Measurements from ENCODE around the gene ACKR2. TPM values are rescaled to one million over a fixed set of nuclear protein-coding genes. Genes with fewer than 3 reads are reported as not detected.

ACKR2 gene
- total RNA-seq, 1 experiment from 2014 or later, result not detected

DNA sequence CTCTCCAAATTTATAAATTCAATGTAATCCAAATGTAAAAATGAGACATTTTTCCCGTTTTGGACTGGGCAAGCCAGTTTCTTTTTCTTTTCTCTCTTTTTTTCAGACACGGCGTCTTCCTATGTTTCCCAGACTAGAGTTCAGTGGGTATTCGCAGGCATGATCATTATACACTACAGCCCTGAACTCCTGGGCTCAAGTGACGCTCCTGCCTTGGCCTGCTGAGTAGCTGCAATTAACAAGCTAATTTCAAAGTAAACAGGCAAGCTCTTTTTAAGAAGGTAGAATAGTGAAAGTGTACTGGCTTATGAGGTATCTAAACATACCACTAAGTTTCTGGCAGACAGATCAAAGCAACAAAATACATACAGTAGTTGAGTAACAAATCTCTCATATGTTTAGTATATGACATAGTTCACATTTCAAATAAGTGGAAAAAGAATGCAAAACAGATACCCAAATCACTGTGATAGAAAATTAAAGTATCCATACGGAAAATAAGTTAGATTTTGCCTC is 18.5 kb upstream of the ACKR2 start:
- H3K4me3 Mint-ChIP-seq, result no peak overlapping the region
- H3K9me3 ChIP-seq (ENCODE audit: control insufficient read depth, low read depth, low read length), result no peaks in the 10 kb centered on the region
- no peaks in the 10 kb centered on the region for H3K9me3 Mint-ChIP-seq
- peaks cover 4 to 5% of the 10 kb centered on the region in 2 experiments for H3K4me1 Mint-ChIP-seq
- no peak overlapping the region for H3K14ac ChIP-seq (ENCODE audit: insufficient read depth, low read length)
- H3K23me2 ChIP-seq (ENCODE audit: insufficient read length, low read depth, low read length, poor library complexity, severe bottlenecking), result no peaks in the 10 kb centered on the region
- H3K18ac ChIP-seq (ENCODE audit: insufficient read length, low read depth, low read length), result no peak overlapping the region
- H4K20me1 ChIP-seq (ENCODE audit: control insufficient read depth, insufficient read depth, insufficient read length), result no peaks in the 10 kb centered on the region
- H2AFZ ChIP-seq (ENCODE audit: low read length), result no peak overlapping the region
- H3K36me3 Mint-ChIP-seq (ENCODE audit: insufficient read depth in 1 of 3, low read depth in 3 of 3), result peaks cover 14 to 59% (median 51%) of the 10 kb centered on the region in 3 experiments
- H2BK120ac ChIP-seq (ENCODE audit: low read depth, low read length, poor library complexity, severe bottlenecking), result no peak overlapping the region
- no peaks in the 10 kb centered on the region; the same call in 1 of the 2 replicates for H3K79me2 ChIP-seq (ENCODE audit: insufficient read depth, low read length)
- no peaks in the 10 kb centered on the region for H3K4me1 ChIP-seq (ENCODE audit: insufficient read depth, low read length)
- H4K5ac ChIP-seq (ENCODE audit: insufficient read length, low read depth, low read length), result no peak overlapping the region
- no peak for DNase-seq
- H4K91ac ChIP-seq (ENCODE audit: insufficient read length, low read depth, low read length), result no peak overlapping the region
- no peak overlapping the region for H2BK5ac ChIP-seq (ENCODE audit: insufficient read length, low read length)
- no peak overlapping the region for H2BK12ac ChIP-seq (ENCODE audit: insufficient read length, low read depth, low read length)
- H2AK5ac ChIP-seq (ENCODE audit: insufficient read length, low read length), result no peak overlapping the region
- H3T11ph ChIP-seq (ENCODE audit: low read length), result no peak overlapping the region
- no peak overlapping the region for H3K9ac ChIP-seq (ENCODE audit: extremely low read depth, insufficient read length, low read length)
- H3K23ac ChIP-seq (ENCODE audit: insufficient read length, low read depth, low read length), result no peak overlapping the region
- H3K79me1 ChIP-seq (ENCODE audit: insufficient read depth, low read depth, low read length, poor library complexity, severe bottlenecking), result peaks cover 6% of the 10 kb centered on the region
- H3K4me2 ChIP-seq (ENCODE audit: insufficient read depth, insufficient read length, low read length), result no peak overlapping the region
- no peak overlapping the region for H2BK15ac ChIP-seq (ENCODE audit: low read depth, low read length)
- TF ChIP-seq, protein P1, sequence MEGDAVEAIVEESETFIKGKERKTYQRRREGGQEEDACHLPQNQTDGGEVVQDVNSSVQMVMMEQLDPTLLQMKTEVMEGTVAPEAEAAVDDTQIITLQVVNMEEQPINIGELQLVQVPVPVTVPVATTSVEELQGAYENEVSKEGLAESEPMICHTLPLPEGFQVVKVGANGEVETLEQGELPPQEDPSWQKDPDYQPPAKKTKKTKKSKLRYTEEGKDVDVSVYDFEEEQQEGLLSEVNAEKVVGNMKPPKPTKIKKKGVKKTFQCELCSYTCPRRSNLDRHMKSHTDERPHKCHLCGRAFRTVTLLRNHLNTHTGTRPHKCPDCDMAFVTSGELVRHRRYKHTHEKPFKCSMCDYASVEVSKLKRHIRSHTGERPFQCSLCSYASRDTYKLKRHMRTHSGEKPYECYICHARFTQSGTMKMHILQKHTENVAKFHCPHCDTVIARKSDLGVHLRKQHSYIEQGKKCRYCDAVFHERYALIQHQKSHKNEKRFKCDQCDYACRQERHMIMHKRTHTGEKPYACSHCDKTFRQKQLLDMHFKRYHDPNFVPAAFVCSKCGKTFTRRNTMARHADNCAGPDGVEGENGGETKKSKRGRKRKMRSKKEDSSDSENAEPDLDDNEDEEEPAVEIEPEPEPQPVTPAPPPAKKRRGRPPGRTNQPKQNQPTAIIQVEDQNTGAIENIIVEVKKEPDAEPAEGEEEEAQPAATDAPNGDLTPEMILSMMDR (conservative IDR thresholded peaks at IDR 0.05), result no peak
- no peak overlapping the region for H4K8ac ChIP-seq (replicated peaks; ENCODE audit: insufficient read length, low read depth, low read length)
- H3K27ac ChIP-seq (ENCODE audit: insufficient read length, low read depth, low read length), result no peak overlapping the region
- no peaks in the 10 kb centered on the region for H3K27me3 ChIP-seq (ENCODE audit: insufficient read depth, low read length)
- peak overlapping the region in 1 of 3 experiments; percentile 56; a peak in 2 of 7 replicates for H3K27ac Mint-ChIP-seq
- no CpG with 5 or more reads among the region's 6 CpGs for WGBS (ENCODE audit: extremely low coverage, insufficient read length, low lambda C conversion rate)
- no peak overlapping the region for H3K56ac ChIP-seq (ENCODE audit: insufficient read length, low read depth, low read length)
- H3K27me3 Mint-ChIP-seq (ENCODE audit: low read depth), result no peaks in the 10 kb centered on the region
- H3K4ac ChIP-seq (ENCODE audit: low read depth, low read length), result no peak overlapping the region
- H2BK20ac ChIP-seq (ENCODE audit: low read depth, low read length, poor library complexity, severe bottlenecking), result no peak overlapping the region
